ENCODE measurements around the gene GSG1L. TPM values are rescaled to one million over a fixed set of nuclear protein-coding genes. Genes with fewer than 3 reads are reported as not detected.

Gene GSG1L
- total and polyA plus RNA-seq, 2 experiments from 2014 or later, result not detected

DNA sequence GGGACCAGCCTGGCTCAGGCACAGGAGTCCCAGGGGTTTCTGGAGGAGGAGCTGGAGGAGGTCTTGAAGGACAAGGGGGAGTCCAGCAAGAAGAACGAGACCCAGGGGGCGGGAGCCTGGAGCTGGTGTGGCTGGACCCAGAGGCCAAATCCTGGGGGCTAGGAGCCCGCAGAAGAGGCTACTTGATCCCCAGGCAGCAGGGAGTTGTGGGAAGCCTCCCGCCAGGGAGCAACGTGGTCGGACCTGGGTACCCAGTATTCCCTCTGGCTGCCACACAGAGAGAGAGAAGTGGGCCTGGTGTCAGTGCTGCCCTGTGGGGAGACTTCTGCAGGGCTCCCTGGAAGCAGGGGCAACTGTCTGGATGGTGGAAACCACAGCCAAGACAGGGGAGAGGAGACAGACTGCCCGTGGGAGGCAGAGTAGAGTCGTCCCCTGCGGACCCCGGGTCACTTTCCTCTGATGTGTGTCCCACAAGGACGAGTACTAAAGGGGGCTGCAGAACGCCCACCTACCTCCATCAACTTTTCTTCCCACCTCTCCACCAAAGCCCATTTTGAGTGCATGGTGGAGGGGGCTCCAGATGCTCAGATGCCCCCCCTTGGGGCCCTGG is 160.4 kb downstream of the GSG1L start:
- H3K4me3 ChIP-seq, result no peak overlapping the region
- 75% methylated on average over 12 of the region's 12 CpGs for WGBS (ENCODE audit: low lambda C conversion rate, missing lambda C conversion rate)
- H3K4me1 ChIP-seq (ENCODE audit: insufficient read depth), result no peaks in the 10 kb centered on the region
- no peaks in the 10 kb centered on the region for H3K9me3 ChIP-seq (ENCODE audit: low read depth)
- H4K20me1 ChIP-seq (ENCODE audit: insufficient read depth, poor library complexity, severe bottlenecking), result no peaks in the 10 kb centered on the region
- H2AFZ ChIP-seq, result no peak overlapping the region
- DNase-seq (ENCODE audit: low spot score), result no peak
- TF ChIP-seq EZH2phosphoT487 (IDR thresholded peaks at IDR 0.05; ENCODE audit: low read depth, severe bottlenecking, unreplicated experiment), result no peak
- no peak for TF ChIP-seq CTCF (IDR thresholded peaks at IDR 0.05; ENCODE audit: poor library complexity)
- no peak for TF ChIP-seq EZH2 (IDR thresholded peaks at IDR 0.05; ENCODE audit: borderline replicate concordance)
- no peaks in the 10 kb centered on the region for H3K79me2 ChIP-seq
- H3K27me3 ChIP-seq, result no peaks in the 10 kb centered on the region
- H3K36me3 ChIP-seq (replicated peaks; ENCODE audit: insufficient read depth, low read depth), result no peaks in the 10 kb centered on the region
- no peak overlapping the region for H3K27ac ChIP-seq
- H3K4me2 ChIP-seq, result no peak overlapping the region
- no peaks in the 10 kb centered on the region for H3K9me2 ChIP-seq (replicated peaks; ENCODE audit: insufficient read depth)

- Histone ChIP-seq H3K79me2 (no peaks in the 10 kb centered on the region), H3K4me1 (ENCODE audit: insufficient read depth) (no peaks in the 10 kb centered on the region), H4K20me1 (ENCODE audit: insufficient read depth, poor library complexity, severe bottlenecking) (no peaks in the 10 kb centered on the region), H3K36me3 (replicated peaks; ENCODE audit: insufficient read depth, low read depth) (no peaks in the 10 kb centered on the region), H2AFZ (no peak overlapping the region), H3K4me2 (no peak overlapping the region), H3K4me3 (no peak overlapping the region), H3K27me3 (no peaks in the 10 kb centered on the region), H3K9me2 (replicated peaks; ENCODE audit: insufficient read depth) (no peaks in the 10 kb centered on the region), H3K27ac (no peak overlapping the region), H3K9me3 (ENCODE audit: low read depth) (no peaks in the 10 kb centered on the region)
- TF ChIP-seq EZH2 (IDR thresholded peaks at IDR 0.05; ENCODE audit: borderline replicate concordance), result no peak
- TF ChIP-seq EZH2phosphoT487 (IDR thresholded peaks at IDR 0.05; ENCODE audit: low read depth, severe bottlenecking, unreplicated experiment), result no peak
- no peak for TF ChIP-seq CTCF (IDR thresholded peaks at IDR 0.05; ENCODE audit: poor library complexity)
- WGBS (ENCODE audit: low lambda C conversion rate, missing lambda C conversion rate), result 86% methylated on average over 8 of the region's 8 CpGs
- no peak for DNase-seq (ENCODE audit: low spot score)
These were observed 161.0 kb downstream of the GSG1L start for GRCh38 chr16:27902551-27902950.

- Histone ChIP-seq H4K20me1 (ENCODE audit: insufficient read depth, poor library complexity, severe bottlenecking) (no peaks in the 10 kb centered on the region), H3K36me3 (replicated peaks; ENCODE audit: insufficient read depth, low read depth) (no peaks in the 10 kb centered on the region), H2AFZ (no peak overlapping the region), H3K27me3 (no peaks in the 10 kb centered on the region), H3K79me2 (no peaks in the 10 kb centered on the region), H3K27ac (no peak overlapping the region), H3K9me2 (replicated peaks; ENCODE audit: insufficient read depth) (no peaks in the 10 kb centered on the region), H3K4me3 (no peak overlapping the region), H3K9me3 (ENCODE audit: low read depth) (no peaks in the 10 kb centered on the region), H3K4me1 (ENCODE audit: insufficient read depth) (no peaks in the 10 kb centered on the region), H3K4me2 (no peak overlapping the region)
- WGBS (ENCODE audit: low lambda C conversion rate, missing lambda C conversion rate), result 92% methylated on average over 8 of the region's 8 CpGs
- no peak for DNase-seq (ENCODE audit: low spot score)
- no peak for TF ChIP-seq CTCF (IDR thresholded peaks at IDR 0.05; ENCODE audit: poor library complexity)
- TF ChIP-seq EZH2 (IDR thresholded peaks at IDR 0.05; ENCODE audit: borderline replicate concordance), result no peak
- no peak for TF ChIP-seq EZH2phosphoT487 (IDR thresholded peaks at IDR 0.05; ENCODE audit: low read depth, severe bottlenecking, unreplicated experiment)
These were observed 161.6 kb downstream of the GSG1L start for GRCh38 chr16:27901956-27902355.
